GM19043 (cell line): ENCODE results near the gene ITPKB.
"Not testable (repeated sequence)": the region's sequence is repeated elsewhere in the genome, so short reads cannot be mapped to it uniquely, and the experiment has no call there.

Experiments
- ATAC-seq: cut with Tn5 transposase; IDR thresholded peaks from one replicate; pipeline ENCODE4 v1.9.1; 2021; ENCODE audit warnings: low read depth; ENCODE audit not compliant: unreplicated experiment

ITPKB gene

DNA sequence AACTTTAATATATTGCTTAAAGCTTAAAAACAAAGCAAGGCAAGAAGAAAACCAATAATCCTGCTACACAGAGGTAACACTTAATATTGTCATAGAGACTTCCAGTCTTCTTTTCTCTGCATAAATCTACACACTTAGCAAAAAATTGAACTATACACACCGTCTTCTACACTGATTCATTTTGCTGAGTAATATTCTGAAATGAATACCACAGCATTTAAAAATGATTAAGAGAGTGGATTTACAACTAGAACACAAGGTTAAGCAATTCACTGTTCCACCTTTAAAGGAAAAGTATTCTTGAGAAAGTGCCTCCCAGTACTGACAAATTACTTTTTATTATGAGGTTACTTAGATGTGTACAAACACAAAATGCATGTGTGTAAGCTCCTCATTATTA is 22.2 kb upstream of the ITPKB start:
- no peak for ATAC-seq

DNA sequence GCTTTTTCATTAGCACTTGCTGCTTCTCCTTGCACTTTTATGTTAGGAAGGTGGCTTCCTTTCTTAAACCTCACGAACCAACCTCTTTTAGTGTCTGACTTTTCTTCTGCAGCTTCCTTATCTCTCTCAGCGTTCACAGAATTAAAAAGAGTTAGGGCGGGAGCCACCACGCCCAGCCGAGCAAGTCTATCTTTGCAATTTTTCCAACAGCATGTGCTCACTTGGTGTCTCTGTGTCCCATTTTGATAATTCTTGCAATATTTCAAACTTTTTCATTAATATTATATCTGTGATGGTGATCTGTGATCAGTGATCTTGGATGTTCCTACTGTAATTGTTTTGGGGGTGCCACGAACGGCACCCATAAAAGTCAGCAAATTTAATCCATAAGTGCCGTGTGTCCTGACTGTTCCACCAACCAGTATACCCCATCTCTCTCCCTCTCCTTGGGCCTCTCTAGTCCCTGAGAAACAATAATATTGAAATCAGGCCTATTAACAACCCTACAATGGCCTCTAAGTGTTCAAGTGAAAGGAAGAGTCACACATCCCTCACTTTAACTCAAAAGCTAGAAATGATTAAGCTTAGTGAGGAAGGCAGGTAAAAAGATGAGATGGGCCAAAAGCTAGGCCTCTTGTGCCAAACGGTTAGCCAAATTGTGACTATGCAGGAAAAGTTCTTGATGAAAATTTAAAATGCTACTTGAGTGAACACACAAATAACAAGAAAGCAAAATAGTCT is 15.9 kb upstream of the ITPKB start:
- ATAC-seq = no peak

DNA sequence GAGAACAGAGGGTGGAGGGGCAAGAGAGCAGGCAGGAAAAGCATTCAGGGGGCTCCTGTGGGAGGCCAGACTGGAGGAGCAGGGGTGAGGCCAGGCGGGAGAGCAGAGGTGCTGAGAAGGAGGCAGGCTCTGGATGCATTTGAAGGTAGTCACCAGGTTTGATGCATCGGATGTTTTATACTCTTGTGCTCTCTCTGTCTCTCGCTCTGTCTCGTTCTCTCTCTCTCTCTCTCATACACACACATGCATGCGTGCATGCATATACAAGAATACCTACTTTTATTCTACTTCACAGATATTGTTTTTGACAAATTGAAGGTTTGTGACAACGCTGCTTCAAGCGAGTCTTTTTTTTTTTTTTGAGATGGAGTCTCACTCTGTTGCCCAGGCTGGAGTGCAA is 15.0 kb upstream of the ITPKB start:
- ATAC-seq = no peak

DNA sequence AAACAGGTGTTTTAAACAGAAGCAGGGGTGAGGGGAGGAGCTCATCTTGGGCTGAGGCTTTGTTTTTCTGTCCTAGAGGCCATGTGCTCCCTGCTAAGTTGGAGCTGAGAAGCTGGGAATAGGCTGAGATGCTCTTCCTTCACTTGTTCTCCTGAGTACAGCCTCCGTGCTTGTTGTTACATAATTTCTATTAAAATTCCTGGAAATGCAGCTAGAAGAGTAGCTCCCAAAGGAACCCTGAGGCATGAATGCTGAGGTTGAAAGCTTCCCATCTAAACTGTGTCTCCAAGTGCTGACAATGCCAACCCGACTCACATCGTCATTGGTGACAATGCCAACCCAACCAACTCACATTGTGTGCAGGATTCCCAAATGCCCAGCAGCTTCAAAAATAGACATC is 12.6 kb upstream of the ITPKB start:
- ATAC-seq = no peak

DNA sequence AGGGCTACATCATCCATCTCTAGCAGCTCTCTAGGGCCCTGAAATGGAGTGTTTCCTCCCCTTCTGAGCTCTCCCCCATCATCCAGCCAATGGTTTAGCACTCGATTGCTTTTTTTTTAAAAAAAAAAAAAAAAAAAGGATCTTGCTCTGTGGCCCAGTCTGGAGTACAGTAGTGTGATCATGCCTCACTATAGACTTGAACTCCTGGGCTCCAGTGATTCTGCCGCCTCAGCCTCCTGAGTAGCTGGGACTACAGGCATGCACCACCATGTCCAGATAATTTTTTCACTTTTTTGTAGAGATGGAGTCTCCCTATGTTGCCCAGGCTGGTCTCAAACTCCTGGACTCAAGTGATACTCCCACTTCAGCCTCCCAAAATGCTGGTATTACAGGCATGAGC is 12.1 kb upstream of the ITPKB start:
- ATAC-seq = no peak

DNA sequence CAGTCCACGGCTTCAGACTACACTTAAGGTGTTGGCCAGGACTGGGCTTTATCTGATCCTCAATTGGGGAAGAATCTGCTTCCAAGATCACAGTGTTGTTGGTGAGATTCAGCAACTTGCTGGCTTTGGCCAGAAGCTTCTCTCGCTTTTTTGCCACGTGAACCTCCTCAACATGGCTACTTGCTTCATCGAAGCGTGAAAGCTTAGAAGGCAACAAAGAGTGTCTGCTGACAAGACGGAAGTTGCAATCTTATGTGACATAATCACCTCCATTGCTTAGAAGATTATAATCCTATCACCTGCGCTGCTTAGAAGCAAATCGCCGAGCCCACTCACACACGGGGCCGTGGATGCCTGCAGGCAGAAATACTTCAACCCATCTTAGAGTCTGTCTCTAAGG is 10.4 kb upstream of the ITPKB start:
- ATAC-seq = no peak

DNA sequence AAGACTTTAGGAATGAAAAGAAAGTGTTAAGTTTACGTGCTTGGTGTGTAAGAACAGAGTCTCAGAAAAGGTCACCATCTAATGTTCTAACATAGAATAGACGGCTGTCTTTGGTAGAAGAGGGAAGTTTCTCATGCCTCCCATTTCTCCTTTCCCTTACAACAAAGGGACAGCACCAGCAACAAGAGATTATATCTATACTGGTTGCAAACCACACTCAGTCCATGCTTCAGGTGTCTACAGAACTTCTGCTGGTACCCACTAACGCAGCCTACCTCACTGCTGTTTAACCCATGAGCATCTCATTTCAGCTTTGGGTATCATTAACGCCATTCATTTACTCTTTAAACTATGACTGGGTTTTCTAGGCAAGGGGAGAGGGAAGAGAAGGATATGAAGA is 9.2 kb upstream of the ITPKB start:
- no peak for ATAC-seq

DNA sequence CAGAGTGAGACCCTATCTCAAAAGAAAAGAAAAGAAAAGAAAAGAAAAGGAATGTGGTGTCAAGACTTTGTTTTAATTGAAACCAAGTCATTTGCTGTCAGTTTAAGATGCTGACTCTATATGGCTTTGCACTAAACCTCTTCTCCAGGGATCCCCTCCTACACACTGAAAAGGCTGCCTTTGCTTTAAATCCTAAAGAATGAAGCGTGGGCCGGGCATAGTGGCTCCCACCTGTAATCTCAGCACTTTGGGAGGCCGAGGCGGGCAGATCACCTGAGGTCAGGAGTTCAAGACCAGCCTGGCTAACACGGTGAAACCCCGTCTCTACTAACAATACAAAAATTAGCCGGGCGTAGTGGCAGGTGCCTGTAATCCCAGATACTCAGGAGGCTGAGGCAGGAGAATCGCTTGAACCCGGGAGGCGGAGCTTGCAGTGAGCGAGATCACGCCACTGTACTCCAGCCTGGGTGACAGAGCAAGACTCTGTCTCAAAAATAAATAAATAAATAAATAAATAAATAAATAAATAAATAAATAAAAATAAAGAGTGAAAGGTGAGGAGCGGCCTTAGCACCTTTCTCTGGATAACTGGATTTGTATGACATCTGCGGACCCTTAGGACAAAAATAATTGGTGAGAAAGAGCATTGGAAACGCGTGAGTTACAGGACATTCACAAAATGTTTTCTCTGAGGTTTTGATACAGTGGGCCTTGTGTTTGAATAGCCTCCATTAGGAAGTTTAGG is 8.6 kb upstream of the ITPKB start:
- ATAC-seq = not testable (repeated sequence)

DNA sequence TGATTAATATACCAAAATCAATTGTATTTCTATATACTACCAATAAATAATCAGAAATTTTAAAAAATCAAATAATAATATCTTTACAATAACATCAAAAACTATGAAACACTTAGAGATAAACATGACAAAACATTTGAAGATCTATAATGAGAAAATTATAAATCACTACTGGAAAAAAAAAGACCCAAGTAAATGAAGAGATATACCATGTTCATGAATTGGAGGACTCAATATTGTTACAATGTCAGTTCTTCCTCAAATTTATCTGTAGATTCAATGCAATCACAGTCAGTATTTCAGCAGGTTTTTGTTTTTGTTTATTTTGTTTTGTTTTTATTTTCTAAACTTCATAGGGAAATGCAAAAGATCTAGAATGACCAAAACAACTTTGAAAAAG is 4.2 kb upstream of the ITPKB start:
- no peak for ATAC-seq

DNA sequence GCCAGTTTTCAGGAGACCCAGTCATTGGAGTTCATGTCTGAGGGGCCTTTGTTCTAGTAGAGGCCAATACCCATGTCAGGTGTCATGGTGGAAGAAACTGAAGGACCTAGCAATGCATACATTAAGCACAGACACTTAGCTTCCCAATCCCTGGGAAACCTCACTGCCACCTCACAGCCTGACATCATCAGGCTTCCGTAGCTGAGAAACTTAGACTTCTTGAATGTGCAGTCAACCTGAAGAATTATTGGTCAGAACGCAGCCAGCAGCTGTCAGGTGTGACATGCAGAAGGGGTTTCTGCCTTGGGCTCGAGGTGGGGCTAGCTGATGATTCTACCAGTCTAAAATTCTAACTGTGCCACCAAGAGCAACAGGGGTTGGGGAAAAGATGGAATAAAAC is 1.9 kb upstream of the ITPKB start:
- no peak for ATAC-seq

DNA sequence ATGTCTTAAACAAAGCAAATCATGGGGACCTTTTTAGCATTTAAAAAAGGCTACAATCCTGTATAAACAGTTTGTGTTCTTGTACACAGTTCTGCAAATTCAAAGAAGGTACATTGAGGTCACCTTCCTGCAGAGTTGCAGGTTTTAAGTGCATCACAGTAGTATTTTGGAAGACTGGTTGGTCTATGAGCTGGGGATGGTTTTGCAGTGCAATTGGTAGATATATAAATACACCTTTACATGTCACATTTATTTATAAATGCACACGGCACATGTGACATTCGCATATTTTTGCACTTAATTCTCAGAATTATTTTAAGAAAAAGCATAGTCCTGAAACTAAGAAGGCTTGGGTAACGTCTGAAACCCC is 599 bp upstream of the ITPKB start:
- no peak for ATAC-seq

DNA sequence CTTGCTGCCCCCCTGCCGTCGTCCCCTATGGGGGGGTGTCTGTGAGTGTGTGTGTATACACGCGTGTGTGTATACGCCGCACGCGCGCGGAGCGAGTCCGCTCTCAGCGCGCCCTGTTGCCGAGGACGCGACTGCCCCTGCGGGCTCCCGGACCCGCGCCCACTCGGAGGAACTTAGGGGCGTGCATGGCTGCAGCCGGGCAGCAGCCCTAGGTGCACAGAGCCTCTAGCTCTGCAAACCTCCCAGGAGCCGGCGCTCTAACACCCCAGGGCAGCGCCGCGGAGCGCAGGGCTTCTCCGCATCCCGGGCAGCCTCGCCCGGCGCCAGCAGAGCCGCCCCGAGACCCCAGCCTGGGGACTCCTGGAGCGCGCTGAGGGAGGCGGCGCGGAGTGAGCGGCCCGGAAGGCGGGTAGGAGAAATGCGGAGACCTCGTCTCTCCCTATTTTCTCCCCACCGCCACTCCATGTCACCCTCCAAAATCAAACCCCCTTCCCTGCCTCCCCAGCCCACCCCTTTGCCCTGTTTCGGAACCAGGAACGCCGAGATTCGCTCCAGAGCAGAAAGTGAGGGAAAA is 574 bp downstream of the ITPKB start:
- ATAC-seq = no peak

DNA sequence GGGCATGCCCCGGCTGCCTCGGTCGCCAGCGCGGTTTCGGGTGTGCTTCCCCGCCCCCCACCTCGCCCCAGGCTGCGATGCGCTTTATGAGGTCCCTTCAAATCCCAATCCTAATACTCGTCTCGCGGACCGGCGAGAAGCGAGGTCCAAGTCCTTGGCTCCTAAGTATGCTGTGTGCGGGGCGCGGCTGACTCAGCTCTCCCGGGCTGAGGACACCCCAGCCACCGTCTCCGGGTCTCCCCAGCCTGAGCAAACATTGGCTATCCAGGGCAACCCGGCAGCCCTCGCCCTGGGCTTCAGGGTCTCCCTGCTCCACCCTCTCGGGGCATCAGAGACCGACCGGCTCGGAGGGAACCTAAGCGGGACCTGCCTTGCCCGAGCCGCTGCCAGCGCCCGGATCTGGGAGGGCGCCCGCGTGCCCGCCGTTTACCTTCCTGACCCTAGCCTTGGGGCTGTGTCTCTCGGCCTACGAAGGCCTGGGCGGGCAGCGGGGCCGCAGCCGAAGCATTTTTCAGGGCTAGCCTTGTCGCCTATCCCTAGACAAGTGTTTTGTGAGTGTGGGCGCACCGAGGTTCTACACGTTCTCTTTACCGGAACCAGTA is 1.2 kb downstream of the ITPKB start:
- no peak for ATAC-seq

DNA sequence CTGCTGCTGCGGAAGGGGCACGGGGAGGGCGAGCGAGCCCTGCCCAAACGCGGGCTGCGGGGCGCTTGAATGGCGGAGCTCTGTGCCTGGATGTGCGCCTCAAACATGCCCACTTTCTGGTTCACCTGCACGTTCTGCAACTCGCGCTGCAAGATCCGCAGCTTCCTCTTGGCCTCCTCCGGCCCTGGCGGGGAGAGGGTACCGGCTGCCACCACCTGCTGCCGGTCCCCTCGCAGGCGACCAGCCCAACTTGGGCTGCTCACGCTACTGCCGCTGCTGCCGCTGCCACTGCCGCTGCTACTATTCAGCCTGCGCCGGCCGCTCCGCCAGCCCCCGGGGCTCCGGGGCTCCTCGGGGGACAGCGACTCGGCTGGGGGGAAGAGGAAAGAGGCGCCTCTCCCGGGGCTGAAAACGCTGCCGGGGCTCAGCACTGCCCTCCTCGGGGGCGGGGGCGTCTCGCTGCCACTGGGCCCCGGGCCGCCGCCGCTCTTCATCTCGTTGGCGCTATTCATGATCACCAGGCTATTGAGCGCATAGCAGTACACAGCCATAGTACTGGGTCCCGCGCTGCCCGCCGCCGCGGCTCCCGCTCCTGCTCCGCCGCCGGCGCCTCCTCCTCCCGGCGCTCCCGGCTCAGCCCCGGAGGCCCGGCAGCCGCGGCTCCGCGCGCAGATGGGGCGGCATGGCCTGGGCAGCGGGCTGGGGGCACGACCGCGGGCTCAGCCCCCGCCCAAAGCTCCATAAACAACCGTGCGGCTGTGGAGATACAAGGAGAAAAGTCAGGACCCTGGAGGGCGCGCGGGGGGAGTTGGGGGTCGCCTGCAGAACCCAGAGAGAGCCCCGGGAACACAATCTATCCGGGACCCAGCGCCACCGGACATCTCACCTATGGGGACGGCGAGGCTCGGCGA is 1.9 kb downstream of the ITPKB start:
- peak; percentile 31 for ATAC-seq

DNA sequence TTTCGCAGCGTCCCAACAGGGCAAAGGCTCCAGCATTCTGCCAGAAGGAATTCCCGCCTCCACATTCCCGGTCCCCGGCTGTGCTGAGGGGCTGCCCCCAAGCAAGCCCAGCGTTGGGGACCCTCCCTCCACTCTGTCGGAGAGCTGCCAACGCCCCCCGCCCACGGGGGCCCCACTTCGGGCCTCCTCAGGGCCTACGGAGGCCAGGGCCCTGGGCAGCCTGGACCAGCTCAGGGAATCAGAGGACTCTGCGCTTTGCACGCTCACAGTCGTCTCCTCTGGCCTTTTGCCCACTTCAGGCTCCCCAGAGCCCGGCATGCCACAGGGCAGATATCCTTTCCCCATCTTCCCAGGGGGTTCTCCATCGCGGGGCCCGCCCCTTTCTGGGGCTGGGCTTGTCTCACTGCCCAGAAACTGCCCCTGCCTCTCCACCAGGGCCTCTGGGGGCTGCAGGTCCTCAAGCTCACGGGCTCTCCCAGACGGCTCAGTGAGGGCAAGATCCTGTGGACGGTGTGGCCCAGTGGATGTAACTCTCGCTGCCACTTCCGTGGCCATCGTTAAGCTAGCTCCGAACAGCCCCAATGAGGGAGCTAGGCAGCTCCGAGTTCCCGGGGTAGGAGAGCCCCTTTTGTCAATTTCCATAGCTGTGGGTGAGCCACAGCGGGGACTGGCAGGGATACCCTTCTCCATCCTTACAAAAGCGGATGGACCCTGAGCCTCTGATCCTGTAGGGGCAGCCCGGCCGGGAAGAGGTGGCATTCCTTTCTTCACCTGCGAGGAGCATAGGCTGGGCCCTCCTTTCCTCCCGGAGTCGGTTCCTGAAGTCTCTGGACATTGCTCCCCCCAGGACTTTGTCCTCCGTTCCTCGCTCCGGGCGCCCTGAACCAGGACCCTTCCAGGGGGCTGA is 2.8 kb downstream of the ITPKB start:
- ATAC-seq = no peak

DNA sequence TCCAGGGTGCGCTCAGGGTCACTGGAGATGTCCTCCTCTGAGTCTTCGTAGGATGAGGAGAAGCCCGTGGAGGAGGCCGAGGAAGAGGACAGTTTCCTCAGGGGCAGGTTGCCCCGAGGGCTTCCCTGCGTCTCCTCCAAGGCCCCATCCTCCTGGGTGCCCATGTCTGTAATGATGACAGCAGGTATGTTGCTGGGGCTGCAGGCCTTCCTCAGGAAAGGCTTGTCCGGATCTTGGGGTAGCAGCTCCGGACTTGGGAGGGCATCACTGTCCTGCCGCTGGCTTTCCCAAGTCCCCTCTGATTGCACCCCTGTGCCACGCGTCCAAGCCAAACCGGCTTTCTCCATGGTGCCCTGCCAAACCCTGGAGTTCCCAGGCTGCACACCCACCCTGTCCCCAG is 3.5 kb downstream of the ITPKB start:
- ATAC-seq = no peak

DNA sequence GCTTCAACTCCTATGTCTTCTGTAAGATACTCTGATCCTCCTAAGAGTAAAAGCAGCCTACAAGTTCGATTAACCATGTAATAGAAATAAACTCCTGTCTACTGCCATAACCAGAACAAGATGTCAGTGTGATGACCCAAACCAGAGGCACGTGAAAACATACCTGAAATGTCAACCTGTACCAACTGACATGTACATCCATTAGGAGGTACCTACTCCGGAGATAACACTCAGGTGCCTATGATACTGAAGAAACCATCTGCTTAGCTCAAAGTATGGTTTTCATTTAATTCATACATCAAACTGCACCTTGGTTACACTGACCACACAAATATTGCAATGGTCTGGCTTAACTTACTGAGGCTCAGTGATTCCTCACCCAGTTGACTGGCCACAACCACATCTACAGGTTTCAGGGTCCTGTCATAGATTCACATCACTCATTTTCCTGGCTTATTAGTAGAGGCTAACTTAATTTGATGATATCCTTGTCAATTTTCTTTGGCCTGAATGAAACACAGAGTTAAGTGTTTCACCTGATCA is 4.4 kb downstream of the ITPKB start:
- no peak for ATAC-seq

DNA sequence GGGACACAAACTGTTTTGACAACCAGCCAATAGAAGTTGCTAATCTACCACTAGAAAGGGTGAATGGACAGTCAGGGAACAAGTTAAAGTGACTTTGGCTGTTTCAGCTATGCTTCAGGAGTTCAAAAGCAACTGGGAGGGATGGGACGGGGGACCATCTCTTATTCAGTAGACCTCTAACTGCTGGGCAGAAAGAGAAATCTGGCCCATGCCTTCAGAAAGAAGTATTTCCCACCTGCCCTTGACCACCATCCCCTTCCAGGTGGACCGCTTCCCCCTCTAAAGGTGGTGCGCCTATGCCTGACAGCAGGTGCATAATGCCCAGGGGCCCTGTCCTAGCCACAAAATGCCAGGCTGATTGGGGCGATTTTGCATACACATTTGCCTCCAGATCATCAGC is 5.2 kb downstream of the ITPKB start:
- no peak for ATAC-seq

DNA sequence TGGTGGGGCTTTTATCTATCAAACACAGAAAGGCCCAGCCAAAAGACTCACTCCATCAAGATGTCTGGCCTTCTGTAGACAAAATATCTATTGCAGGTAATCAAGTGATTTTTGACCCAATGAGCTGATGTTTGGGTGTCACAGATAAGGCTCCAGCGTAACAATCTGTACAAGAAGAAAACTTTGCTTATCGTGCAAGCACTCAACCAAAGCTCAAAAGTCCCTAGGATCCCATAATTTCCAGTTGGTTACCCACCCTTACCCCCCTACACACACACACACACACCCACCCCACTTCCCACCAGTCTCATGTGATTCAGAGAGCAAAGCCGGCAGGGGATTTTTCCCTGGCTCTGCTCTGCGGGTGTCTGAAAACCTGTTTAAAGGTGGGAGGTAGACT is 5.8 kb downstream of the ITPKB start:
- no peak for ATAC-seq
